Neural progenitor cell (in vitro differentiated cells): ENCODE measurements around the gene TMPRSS11B.

Experiments
- EZH2 ChIP-seq: fragments of 200-600 bp; sonication (generic); IDR thresholded peaks from 2 replicates; pipeline ENCODE4 v1.6.1; 2017; ENCODE audit warnings: antibody characterized with exemption, mild to moderate bottlenecking, moderate library complexity
- TF ChIP-seq, protein P1 (sequence below): fragments of 200-600 bp; sonication (generic); IDR thresholded peaks from 2 replicates; pipeline ENCODE4 v1.5.1; 2017; ENCODE audit warnings: antibody characterized with exemption, mild to moderate bottlenecking

DNA sequence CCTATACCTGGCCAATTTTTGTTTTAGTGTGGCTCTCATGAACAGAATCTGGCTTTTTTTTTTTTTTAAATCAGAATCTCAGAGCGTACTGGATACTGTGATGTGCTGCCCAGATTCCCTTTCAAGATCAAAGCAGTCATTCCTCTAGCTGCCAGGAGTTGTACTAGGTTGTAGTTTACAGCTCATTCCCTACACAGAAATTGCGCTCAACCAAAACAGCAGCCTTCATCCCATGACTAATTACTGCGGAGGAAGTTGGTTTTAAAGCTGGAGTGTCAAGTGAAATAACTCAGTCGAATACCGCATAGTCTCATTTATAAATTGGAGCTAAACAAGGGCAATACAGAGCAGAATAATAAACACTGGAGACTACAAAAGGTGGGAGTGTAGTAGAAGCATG is 12.2 kb upstream of the TMPRSS11B start:
- TF ChIP-seq, protein P1, sequence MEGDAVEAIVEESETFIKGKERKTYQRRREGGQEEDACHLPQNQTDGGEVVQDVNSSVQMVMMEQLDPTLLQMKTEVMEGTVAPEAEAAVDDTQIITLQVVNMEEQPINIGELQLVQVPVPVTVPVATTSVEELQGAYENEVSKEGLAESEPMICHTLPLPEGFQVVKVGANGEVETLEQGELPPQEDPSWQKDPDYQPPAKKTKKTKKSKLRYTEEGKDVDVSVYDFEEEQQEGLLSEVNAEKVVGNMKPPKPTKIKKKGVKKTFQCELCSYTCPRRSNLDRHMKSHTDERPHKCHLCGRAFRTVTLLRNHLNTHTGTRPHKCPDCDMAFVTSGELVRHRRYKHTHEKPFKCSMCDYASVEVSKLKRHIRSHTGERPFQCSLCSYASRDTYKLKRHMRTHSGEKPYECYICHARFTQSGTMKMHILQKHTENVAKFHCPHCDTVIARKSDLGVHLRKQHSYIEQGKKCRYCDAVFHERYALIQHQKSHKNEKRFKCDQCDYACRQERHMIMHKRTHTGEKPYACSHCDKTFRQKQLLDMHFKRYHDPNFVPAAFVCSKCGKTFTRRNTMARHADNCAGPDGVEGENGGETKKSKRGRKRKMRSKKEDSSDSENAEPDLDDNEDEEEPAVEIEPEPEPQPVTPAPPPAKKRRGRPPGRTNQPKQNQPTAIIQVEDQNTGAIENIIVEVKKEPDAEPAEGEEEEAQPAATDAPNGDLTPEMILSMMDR, result no peak
- no peak for TF ChIP-seq EZH2
